MM.1S (cell line): ENCODE data around the gene HSPG2.

Source experiments
- CTCF ChIP-seq: fragments of 300-600 bp; sonication (generic); IDR thresholded peaks from 2 replicates; pipeline ENCODE4 v1.5.1; 2016; ENCODE audit warnings: antibody characterized with exemption, low read length, mixed read lengths
- EZH2 ChIP-seq: fragments of 300-600 bp; sonication (generic); optimal IDR thresholded peaks from 2 replicates; pipeline ENCODE3; 2017; ENCODE audit warnings: low read depth, mild to moderate bottlenecking, antibody characterized with exemption, low read length, mixed read lengths

GRCh38 chr1:21891081-21891480, 46.0 kb downstream of the HSPG2 start:
- TF ChIP-seq CTCF (no peak), EZH2 (no peak)
